Gastroesophageal sphincter (tissue), 4 donors: Measurements from ENCODE around the gene PRKAR1B. TPM values are rescaled to one million over a fixed set of nuclear protein-coding genes. Genes with fewer than 3 reads are reported as not detected.

Experiments
- ATAC-seq: fragments of 150-250 bp; one replicate; pipeline ENCODE4 v1.9.1; 2016; ENCODE audit warnings: mild to moderate bottlenecking, moderate library complexity
- H3K27ac ChIP-seq, 4 donors: fragments of 200-600 bp; sonication (generic) in 3 of 4; 1 replicate in 3 of 4; 2 replicates in 1 of 4; pipeline ENCODE4 v1.5.1; 2016 to 2019
- H3K27me3 ChIP-seq: fragments of 200-600 bp; sonication (generic); one replicate; pipeline ENCODE4 v1.5.1; 2019
- H3K36me3 ChIP-seq, 2 donors: fragments of 200-600 bp; sonication (generic); one replicate each; pipeline ENCODE4 v1.5.1; 2019; ENCODE audit warnings: control low read depth in 1 of 2
- H3K4me1 ChIP-seq, 3 donors: fragments of 200-600 bp; sonication (generic); 1 replicate in 2 of 3; 2 replicates in 1 of 3; pipeline ENCODE4 v1.5.1; 2016 to 2019; ENCODE audit warnings: control low read depth in 2 of 3
- H3K4me3 ChIP-seq, 2 donors: fragments of 200-600 bp; sonication (generic); one replicate each; pipeline ENCODE4 v1.5.1; 2019; ENCODE audit warnings: mild to moderate bottlenecking in 1 of 2, moderate library complexity in 1 of 2
- H3K9me3 ChIP-seq, 3 donors: fragments of 200-600 bp; sonication (generic); one replicate each; pipeline ENCODE4 v1.5.1; 2017 to 2019; ENCODE audit warnings: control low read depth in 2 of 3
- EP300 ChIP-seq: sonication (generic); formaldehyde crosslinking; IDR thresholded peaks from one replicate; pipeline ENCODE4 v1.6.1; 2017; ENCODE audit warnings: antibody characterized with exemption, mild to moderate bottlenecking
- POLR2A ChIP-seq, 2 donors: fragments of 450-650 bp; IDR thresholded peaks; one replicate each; pipeline ENCODE4 v1.6.1; 2017; ENCODE audit warnings: antibody characterized with exemption in 2 of 2, mild to moderate bottlenecking in 2 of 2, moderate library complexity in 1 of 2
- POLR2AphosphoS5 ChIP-seq: sonication (generic); formaldehyde crosslinking; IDR thresholded peaks from one replicate; pipeline ENCODE4 v1.6.1; 2017; ENCODE audit warnings: antibody characterized with exemption
- WGBS, 2 donors: methylation state at CpG; one replicate each; pipeline ENCODE4 v1.1.5; 2018; ENCODE audit warnings: low coverage in 1 of 2; 5-methylcytosine and 5-hydroxymethylcytosine counted together
- total RNA-seq, 4 donors: library from RNA; depleted of rRNA; stranded (reverse); fragments of >200 nt; gene quantifications; one replicate each; pipeline ENCODE4 v1.1.0, GENCODE V29; 2016
- TF ChIP-seq, protein P1 (sequence below), 4 experiments: fragments of 200-600 bp in 2 of 4; fragments of 450-650 bp in 2 of 4; sonication (generic) in 1 of 4; IDR thresholded peaks; one replicate each; pipeline ENCODE4 v1.5.1; 2017 to 2019; ENCODE audit warnings: antibody characterized with exemption in 4 of 4, mild to moderate bottlenecking in 2 of 4, moderate library complexity in 2 of 4

Gene PRKAR1B
- total RNA-seq, 4 donors from 2014 or later: 11.6 to 39.1 (median 24.8) TPM

DNA sequence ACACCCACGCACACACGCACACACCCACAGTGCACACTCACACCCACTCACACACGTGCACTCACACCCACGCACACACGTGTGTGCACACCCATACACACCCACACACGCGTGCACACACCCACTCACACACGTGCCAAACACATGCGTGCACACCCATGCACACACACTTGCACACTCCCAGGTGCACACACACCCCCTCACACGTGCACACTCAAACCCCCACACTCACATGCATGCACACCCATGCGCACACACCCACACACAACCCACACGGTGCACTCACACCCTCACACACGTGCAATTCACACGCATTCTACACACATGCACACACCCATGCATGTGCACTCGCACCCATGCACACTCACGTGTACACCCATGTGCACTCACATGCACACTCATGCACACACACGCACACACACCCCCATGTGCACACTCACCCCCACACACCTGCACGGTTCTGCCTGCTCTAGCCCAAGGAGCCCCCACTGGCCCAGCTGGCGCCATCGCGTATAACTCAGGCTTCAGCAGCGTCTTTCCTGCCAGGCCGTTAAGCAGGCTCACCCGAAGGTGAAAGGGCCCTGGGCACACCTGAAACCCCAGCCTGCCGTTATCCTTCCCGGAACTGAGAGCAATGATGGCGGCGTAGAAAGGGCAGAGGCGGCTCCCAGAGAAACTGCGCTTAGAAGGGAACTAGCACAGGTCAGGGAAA, 143.5 kb downstream of the PRKAR1B start:
- Histone ChIP-seq H3K4me3 (no peak overlapping the region), H3K36me3 (peaks cover 0 to 30% of the 10 kb centered on the region in 2 donors), H3K9me3 (no peaks in the 10 kb centered on the region), H3K27me3 (no peaks in the 10 kb centered on the region), H3K27ac (no peak overlapping the region), H3K4me1 (peaks cover 0 to 12% (median 0%) of the 10 kb centered on the region in 3 donors)
- TF ChIP-seq POLR2A (IDR thresholded peaks at IDR 0.05) (no peak), POLR2AphosphoS5 (no peak), EP300 (no peak)
- TF ChIP-seq, protein P1, sequence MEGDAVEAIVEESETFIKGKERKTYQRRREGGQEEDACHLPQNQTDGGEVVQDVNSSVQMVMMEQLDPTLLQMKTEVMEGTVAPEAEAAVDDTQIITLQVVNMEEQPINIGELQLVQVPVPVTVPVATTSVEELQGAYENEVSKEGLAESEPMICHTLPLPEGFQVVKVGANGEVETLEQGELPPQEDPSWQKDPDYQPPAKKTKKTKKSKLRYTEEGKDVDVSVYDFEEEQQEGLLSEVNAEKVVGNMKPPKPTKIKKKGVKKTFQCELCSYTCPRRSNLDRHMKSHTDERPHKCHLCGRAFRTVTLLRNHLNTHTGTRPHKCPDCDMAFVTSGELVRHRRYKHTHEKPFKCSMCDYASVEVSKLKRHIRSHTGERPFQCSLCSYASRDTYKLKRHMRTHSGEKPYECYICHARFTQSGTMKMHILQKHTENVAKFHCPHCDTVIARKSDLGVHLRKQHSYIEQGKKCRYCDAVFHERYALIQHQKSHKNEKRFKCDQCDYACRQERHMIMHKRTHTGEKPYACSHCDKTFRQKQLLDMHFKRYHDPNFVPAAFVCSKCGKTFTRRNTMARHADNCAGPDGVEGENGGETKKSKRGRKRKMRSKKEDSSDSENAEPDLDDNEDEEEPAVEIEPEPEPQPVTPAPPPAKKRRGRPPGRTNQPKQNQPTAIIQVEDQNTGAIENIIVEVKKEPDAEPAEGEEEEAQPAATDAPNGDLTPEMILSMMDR (IDR thresholded peaks at IDR 0.05): no peak
- ATAC-seq: no peak
- WGBS, 2 donors: 78 to 84% methylated on average over 11 to 22 of the region's 30 CpGs

DNA sequence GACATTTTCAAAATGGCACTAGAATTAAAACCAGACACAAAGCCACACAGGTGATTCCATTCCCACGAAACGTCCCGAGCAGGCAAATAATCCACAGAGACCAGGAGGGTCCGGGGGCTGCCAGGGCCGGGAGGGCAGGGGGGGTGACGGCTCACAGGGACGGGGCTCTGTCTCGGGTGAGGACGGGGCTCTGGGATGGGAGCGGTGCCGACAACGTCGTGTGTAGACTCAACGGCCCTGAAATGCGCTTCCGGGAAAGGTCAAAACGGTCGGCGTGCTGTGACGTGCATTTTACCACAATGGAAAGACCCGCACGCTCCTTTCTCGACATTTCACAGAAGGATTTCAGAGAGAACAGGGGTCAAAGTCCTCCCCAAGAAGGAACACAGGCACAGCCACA, 144.2 kb downstream of the PRKAR1B start:
- Histone ChIP-seq H3K4me1 (peaks cover 0 to 10% (median 0%) of the 10 kb centered on the region in 3 donors), H3K36me3 (peaks cover 0 to 33% of the 10 kb centered on the region in 2 donors), H3K9me3 (no peaks in the 10 kb centered on the region), H3K4me3 (no peak overlapping the region), H3K27ac (no peak overlapping the region), H3K27me3 (no peaks in the 10 kb centered on the region)
- 89 to 100% methylated on average over 5 to 12 of the region's 23 CpGs for WGBS, 2 donors
- ATAC-seq: no peak
- TF ChIP-seq POLR2AphosphoS5 (no peak), EP300 (no peak), POLR2A (IDR thresholded peaks at IDR 0.05) (no peak)
- TF ChIP-seq, protein P1 (IDR thresholded peaks at IDR 0.05): no peak

DNA sequence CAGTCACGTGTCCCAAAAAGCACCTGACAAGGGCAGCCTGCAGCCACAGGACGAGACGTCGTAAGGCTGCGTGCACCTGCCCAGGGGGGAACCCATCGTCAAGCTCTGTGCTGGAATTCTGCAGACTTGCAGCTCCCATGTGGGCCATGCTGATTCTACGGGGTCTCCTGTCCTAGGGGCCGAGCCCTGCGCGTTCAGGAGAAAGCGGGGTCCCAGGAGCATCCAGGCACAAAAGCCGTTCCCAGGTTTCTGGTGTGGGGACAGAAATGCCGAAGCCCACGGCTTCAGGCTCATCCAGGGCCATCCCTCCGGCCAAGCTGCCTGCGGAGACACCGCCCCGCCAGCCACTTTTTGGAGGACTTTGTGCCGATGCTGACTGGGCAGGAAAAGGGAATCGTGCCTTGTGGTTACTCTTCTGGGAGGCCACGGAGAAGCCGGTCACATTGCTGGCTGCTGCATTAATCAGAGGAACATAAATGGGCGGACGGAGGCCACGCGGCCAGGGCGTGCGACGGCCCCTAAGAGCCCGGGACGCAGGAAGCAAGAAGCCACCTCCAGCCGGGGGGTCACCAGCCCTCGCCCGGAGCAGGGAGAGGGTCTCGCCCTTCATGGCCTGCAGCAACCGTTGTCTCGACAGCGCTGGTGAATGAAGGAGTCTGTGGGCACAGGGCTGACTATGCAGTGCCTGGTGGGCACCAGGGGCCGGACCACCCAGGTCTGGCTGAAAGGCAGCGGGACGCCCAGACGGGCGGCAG, 144.8 kb downstream of the PRKAR1B start:
- Histone ChIP-seq H3K4me3 (no peak overlapping the region), H3K27me3 (no peaks in the 10 kb centered on the region), H3K36me3 (peaks cover 0 to 40% of the 10 kb centered on the region in 2 donors), H3K9me3 (no peaks in the 10 kb centered on the region), H3K27ac (no peak overlapping the region), H3K4me1 (peaks cover 0 to 3% (median 0%) of the 10 kb centered on the region in 3 donors)
- 92 to 98% methylated on average over 13 to 16 of the region's 43 CpGs for WGBS, 2 donors
- no peak for TF ChIP-seq POLR2AphosphoS5
- ATAC-seq: no peak

DNA sequence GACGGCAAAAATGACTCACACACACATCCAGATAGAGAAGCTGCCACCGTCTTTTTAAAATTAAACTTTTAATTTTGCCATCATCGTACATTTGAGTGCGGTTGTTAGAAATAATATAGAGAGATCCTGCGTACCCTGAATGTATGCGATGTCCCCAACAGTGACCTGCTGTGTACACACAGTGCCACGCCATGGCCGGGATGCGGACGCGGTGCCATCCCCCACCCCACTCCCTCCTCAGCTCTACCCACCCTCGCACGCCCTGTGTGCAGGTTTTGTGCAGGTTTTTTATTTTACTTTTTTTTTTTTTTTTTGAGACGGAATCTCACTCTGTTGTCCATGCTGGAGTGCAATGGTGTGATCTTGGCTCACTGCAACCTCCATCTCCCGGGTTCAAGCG, 148.7 kb downstream of the PRKAR1B start:
- TF ChIP-seq POLR2AphosphoS5: no peak
- TF ChIP-seq POLR2A (IDR thresholded peaks at IDR 0.05): no peak
- TF ChIP-seq, protein P1 (IDR thresholded peaks at IDR 0.05): no peak
- TF ChIP-seq EP300: no peak
- Histone ChIP-seq H3K4me1 (peaks cover 0 to 14% (median 0%) of the 10 kb centered on the region in 3 donors), H3K27ac (no peak overlapping the region), H3K9me3 (no peaks in the 10 kb centered on the region), H3K36me3 (peaks cover 0 to 40% of the 10 kb centered on the region in 2 donors), H3K4me3 (no peak overlapping the region), H3K27me3 (no peaks in the 10 kb centered on the region)
- ATAC-seq: no peak
- 96 to 97% methylated on average over 6 to 12 of the region's 16 CpGs for WGBS, 2 donors

DNA sequence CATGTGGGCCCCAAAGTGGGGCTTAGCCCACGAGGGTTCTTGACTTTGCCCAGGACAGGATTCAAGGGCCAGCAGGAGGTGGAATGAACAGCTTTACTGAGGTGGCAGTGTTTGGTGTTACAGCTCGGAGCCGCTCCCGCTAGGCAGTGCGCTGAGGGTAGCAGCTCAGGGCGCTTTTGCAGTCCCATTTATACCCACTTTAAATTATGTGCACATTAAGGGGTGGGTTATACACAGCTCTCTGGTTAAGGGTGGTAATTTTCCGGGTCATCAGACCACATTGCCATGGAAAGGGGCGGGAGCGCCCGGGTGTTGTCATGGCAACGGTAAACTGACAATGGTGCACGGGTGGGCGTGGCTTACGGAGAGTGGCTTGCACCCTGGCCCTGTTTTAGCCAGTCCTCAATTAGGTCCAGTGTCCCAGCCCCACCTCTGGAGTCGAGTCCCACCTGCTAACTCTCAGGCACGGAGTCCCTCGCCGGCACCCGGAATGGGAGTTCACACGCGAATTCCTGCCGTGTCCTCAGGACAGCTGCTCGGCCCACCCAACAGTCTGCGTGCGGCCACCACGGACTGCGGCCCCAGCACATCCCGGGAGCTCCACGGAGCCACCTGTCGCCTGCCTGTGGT, 149.2 kb downstream of the PRKAR1B start:
- Histone ChIP-seq H3K27me3 (no peaks in the 10 kb centered on the region), H3K36me3 (peaks cover 0 to 37% of the 10 kb centered on the region in 2 donors), H3K27ac (no peak overlapping the region), H3K4me3 (no peak overlapping the region), H3K4me1 (peaks cover 0 to 14% (median 0%) of the 10 kb centered on the region in 3 donors), H3K9me3 (no peaks in the 10 kb centered on the region)
- ATAC-seq: no peak
- TF ChIP-seq POLR2AphosphoS5 (no peak), EP300 (no peak)
- WGBS, 2 donors: 0% methylated on average over 1 of the region's 30 CpGs
